Measurements from ENCODE around the gene PHEX. TPM values are rescaled to one million over a fixed set of nuclear protein-coding genes. Genes with fewer than 3 reads are reported as not detected.

Gene PHEX
- total RNA-seq, 1 experiment from 2014 or later: 0.27 TPM

DNA sequence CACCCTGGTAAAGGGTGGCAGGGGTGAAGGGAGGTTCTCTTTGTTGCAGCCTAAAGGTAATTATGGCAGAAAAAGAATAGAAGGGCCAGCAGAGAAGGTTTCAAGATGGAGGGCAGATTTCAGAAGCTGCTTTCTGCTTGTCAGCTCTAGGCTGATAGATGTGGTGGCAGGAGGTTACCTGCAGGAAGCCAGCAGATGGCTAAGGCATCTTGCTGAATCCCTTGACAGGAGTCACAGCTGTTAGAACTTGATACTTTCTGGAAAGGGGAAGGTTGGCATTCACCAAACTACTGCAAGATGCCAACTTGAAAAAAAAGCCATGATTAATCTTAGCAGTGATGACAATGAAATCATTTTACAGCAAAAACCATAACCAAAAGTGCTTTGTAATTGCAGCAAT is 171.1 kb downstream of the PHEX start:
- Histone ChIP-seq H3K4me3 (replicated peaks in 1 of 2; ENCODE audit: low read depth in 1 of 2, low read length in 2 of 2) (no peak overlapping the region), H3K4me2 (ENCODE audit: low read length) (no peak overlapping the region), H3K9ac (ENCODE audit: low read length) (no peak overlapping the region), H3K9me2 (ENCODE audit: insufficient read depth) (no peaks in the 10 kb centered on the region), H4K20me1 (ENCODE audit: insufficient read depth) (no peaks in the 10 kb centered on the region), H3K36me3 (ENCODE audit: control insufficient read depth in 1 of 2, insufficient read depth in 2 of 2, low read length in 2 of 2) (no peaks in the 10 kb centered on the region), H3K27me3 (ENCODE audit: insufficient read depth, low read length) (no peaks in the 10 kb centered on the region), H2AFZ (ENCODE audit: low read depth, low read length, poor library complexity, severe bottlenecking) (no peak overlapping the region), H3K79me2 (ENCODE audit: insufficient read depth, low read length) (no peaks in the 10 kb centered on the region), H3K9me3 (ENCODE audit: control insufficient read depth in 1 of 2, insufficient read depth in 1 of 2, low read depth in 1 of 2, low read length in 2 of 2) (no peaks in the 10 kb centered on the region), H3K4me1 (ENCODE audit: control insufficient read depth in 1 of 2, insufficient read depth in 2 of 2, low read length in 2 of 2) (no peaks in the 10 kb centered on the region), H3K27ac (ENCODE audit: low read depth, low read length) (no peak overlapping the region)
- TF ChIP-seq SP1 (IDR thresholded peaks at IDR 0.05; ENCODE audit: low read depth): no peak
- no peak for TF ChIP-seq RAD21 (IDR thresholded peaks at IDR 0.05; ENCODE audit: low read depth)
- no peak for TF ChIP-seq SRF (IDR thresholded peaks at IDR 0.05; ENCODE audit: low read depth)
- TF ChIP-seq CEBPB (IDR thresholded peaks at IDR 0.05; ENCODE audit: low read depth): no peak
- no peak for TF ChIP-seq FOSL1 (IDR thresholded peaks at IDR 0.05; ENCODE audit: low read depth)
- TF ChIP-seq POLR2A (IDR thresholded peaks at IDR 0.05; ENCODE audit: borderline replicate concordance, extremely low read depth, insufficient read depth, insufficient read length): no peak
- TF ChIP-seq EZH2phosphoT487 (IDR thresholded peaks at IDR 0.05; ENCODE audit: borderline replicate concordance): no peak
- no peak for TF ChIP-seq ZNF274 (IDR thresholded peaks at IDR 0.05; ENCODE audit: low read depth, low read length)
- TF ChIP-seq CTCF (IDR thresholded peaks at IDR 0.05 in 2 of 3, conservative IDR thresholded peaks at IDR 0.05 in 1 of 3; ENCODE audit: borderline replicate concordance in 1 of 3, insufficient read depth in 1 of 3, low read depth in 2 of 3, low read length in 2 of 3): no peak
- no peak for TF ChIP-seq JUND (IDR thresholded peaks at IDR 0.05)
- no peak for TF ChIP-seq CBX3 (IDR thresholded peaks at IDR 0.05; ENCODE audit: low read depth)
- TF ChIP-seq MAX (IDR thresholded peaks at IDR 0.05): no peak
- no peak for TF ChIP-seq ZFX (IDR thresholded peaks at IDR 0.05)
- TF ChIP-seq SIN3A (IDR thresholded peaks at IDR 0.05; ENCODE audit: low read depth): no peak
- no peak for TF ChIP-seq ATF3 (IDR thresholded peaks at IDR 0.05)
- TF ChIP-seq ELF1 (IDR thresholded peaks at IDR 0.05; ENCODE audit: borderline replicate concordance, low read depth): no peak
- no peak for TF ChIP-seq EZH2 (IDR thresholded peaks at IDR 0.05)
- TF ChIP-seq TCF7L2 (IDR thresholded peaks at IDR 0.05; ENCODE audit: borderline replicate concordance, extremely low read depth, insufficient read depth, insufficient read length): no peak
- TF ChIP-seq, protein P1, sequence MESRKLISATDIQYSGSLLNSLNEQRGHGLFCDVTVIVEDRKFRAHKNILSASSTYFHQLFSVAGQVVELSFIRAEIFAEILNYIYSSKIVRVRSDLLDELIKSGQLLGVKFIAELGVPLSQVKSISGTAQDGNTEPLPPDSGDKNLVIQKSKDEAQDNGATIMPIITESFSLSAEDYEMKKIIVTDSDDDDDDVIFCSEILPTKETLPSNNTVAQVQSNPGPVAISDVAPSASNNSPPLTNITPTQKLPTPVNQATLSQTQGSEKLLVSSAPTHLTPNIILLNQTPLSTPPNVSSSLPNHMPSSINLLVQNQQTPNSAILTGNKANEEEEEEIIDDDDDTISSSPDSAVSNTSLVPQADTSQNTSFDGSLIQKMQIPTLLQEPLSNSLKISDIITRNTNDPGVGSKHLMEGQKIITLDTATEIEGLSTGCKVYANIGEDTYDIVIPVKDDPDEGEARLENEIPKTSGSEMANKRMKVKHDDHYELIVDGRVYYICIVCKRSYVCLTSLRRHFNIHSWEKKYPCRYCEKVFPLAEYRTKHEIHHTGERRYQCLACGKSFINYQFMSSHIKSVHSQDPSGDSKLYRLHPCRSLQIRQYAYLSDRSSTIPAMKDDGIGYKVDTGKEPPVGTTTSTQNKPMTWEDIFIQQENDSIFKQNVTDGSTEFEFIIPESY (IDR thresholded peaks at IDR 0.05; ENCODE audit: extremely low read depth, insufficient replicate concordance, low read length): no peak
- intact Hi-C loops (cut with micrococcal nuclease): no loop called here
- RAD21 ChIA-PET (ENCODE audit: low non-redundant PET in 1 of 2, low total read pairs in 2 of 2, uncharacterized antibody in 2 of 2, unreplicated experiment in 2 of 2): no interaction called here
- no peak for ATAC-seq
- POLR2A ChIA-PET: no interaction called here
- no peak for DNase-seq (ENCODE audit: low read depth, low spot score)
- no TSS peak for BruUV-seq (replicated peaks)
- CTCF ChIA-PET: no interaction called here

All from HCT116 (cell line).